Ammon's horn (tissue), 1 donor: ENCODE data around the gene SIRPA.
"Not testable (repeated sequence)": the region's sequence is repeated elsewhere in the genome, so short reads cannot be mapped to it uniquely, and the experiment has no call there.

ENCODE experiments used
- DNase-seq: peaks from one replicate; pipeline ENCODE4 v3.0.0-alpha.2; 2016; ENCODE audit warnings: low spot score

SIRPA gene

DNA sequence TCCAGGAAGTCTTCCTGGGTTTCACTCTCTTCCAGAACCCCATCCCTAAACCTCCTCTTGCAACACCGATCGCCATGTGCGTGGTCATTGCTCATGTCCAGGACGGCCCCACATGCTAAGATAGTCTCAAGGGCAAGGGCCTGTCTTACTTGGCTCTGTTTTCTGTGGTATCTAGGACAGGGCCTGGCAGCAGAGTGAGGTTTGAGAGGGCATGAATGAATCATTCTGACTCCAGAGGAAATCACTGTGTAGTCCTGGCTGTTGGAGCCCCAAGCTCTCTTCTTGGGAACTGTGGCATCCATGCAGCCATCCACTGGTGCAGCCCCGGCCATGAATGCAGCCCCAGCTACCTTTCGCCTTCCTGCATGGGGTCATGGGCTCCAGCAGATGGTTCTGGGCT, 12.4 kb downstream of the SIRPA start:
- DNase-seq = no peak

- no peak for DNase-seq
These were observed 13.0 kb downstream of the SIRPA start for GRCh38 chr20:1908191-1908590.

- DNase-seq = no peak
These were observed 13.9 kb downstream of the SIRPA start for GRCh38 chr20:1909097-1909496.

- DNase-seq = no peak
These were observed 16.3 kb downstream of the SIRPA start for GRCh38 chr20:1911536-1911935.

- DNase-seq = no peak
These were observed 16.8 kb downstream of the SIRPA start for GRCh38 chr20:1912053-1912452.

DNA sequence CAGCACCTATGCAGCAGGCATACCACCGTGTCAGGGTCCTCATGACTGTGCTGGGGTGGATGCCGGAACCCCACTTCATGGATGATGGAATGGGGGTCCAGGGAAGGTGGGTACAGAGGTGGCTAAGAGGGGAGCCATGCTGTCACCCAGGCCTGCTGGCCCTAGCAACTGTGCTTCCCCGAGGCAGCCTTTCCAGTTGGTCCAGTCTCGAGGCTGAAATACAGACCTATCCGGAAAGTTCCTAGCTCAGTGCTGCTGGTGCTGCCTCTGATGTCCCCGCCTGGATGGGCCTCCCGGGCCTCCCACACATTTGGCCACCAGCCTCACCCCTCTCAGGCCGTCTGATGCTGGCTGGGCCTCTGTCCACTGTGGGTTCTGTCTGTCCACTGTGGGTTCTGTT, 17.4 kb downstream of the SIRPA start:
- no peak for DNase-seq

- DNase-seq = not testable (repeated sequence)
These were observed 20.0 kb downstream of the SIRPA start for GRCh38 chr20:1915233-1915632.

DNA sequence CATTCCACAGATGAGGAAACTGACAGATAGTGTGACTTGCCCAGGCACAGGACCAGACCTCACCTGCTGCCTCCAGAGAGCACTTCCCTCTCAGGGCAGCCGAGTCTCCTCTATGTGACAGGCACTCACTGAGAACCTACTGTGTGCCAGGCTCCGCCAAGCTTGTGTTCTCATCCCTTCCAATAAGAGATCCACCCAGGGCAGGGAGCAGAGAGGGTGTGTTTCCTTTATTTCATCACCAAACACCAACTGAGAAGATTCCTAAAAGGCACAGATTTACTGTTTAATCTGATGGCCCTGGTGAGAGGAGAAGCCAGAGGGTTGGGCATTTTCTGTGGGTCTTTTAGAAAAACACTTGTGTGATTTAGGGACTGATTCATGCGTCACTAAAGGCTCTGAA, 20.5 kb downstream of the SIRPA start:
- no peak for DNase-seq

DNA sequence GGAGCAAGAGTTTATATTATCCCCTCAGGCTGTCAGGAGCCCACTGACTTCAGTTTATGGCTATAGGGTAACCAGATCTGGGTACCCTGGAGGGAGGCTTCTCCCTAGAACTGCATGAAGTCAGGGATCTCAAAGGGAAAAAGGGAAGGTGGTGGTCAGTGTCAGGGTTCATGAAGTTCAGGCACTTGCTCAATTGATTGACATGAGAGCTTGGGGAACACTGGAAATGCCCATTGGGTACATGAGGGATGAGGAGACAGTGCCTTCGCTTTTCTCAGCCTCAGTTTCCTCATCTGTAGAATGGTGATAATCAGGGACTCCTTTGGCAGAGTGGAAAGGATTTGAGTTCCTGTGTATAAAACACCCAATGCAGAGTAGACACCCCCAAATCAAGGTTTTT, 22.6 kb downstream of the SIRPA start:
- DNase-seq = no peak

DNA sequence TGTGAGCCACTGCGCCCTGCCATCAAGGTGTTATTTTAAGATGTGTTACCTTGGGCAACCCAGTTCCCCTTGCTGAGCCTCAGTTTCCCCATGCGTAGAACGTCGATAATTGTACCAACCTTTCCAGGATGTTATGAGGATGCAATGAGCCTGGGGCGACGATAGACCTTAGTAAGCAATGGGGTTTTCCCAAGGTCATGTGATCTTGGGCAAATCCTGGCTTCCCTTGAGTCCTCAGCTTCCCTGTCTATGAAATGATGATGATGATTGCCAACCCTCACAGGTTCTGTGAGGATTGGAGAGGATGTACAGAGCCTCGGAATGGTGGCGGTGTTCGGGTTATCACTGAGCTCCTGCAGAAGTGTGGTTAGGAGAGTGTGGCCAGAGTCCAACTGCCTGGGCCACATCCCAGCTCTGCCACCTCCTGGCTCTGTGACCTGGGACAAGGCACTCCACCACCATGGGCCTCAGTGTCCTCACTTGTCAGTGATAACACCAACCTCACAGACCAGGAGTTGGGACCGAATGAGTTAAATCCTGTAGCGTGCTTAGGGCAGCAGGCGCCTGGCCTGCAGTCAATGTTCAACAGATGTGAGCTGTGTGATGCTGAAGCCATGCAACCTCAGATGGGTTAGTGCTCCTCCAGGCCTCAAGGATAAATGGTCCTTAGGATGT, 23.4 kb downstream of the SIRPA start:
- DNase-seq = no peak

DNA sequence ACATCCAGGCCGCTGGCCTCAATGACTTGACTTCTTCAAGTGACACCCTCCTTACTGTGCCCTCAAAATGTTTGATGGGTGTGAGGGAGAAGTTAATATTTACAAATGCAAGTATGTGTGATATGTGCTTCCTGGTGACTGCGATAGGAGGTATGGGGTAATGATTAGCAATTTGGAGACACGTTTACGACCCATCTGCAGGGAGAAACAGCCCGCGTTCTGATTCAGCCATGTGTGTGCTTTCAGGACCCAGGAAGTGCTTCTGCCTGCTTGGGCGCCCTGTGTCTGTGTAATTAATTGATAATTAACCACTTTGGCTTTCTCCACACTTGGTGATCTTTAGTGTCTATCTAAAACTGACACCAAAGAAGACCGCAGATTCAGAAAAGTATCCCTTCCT, 25.0 kb downstream of the SIRPA start:
- no peak for DNase-seq

- DNase-seq = no peak
These were observed 25.6 kb downstream of the SIRPA start for GRCh38 chr20:1920826-1921225.

GRCh38 chr20:1921985-1922384, 26.8 kb downstream of the SIRPA start:
- not testable (repeated sequence) for DNase-seq

GRCh38 chr20:1922786-1923185, 27.6 kb downstream of the SIRPA start:
- DNase-seq = no peak

DNA sequence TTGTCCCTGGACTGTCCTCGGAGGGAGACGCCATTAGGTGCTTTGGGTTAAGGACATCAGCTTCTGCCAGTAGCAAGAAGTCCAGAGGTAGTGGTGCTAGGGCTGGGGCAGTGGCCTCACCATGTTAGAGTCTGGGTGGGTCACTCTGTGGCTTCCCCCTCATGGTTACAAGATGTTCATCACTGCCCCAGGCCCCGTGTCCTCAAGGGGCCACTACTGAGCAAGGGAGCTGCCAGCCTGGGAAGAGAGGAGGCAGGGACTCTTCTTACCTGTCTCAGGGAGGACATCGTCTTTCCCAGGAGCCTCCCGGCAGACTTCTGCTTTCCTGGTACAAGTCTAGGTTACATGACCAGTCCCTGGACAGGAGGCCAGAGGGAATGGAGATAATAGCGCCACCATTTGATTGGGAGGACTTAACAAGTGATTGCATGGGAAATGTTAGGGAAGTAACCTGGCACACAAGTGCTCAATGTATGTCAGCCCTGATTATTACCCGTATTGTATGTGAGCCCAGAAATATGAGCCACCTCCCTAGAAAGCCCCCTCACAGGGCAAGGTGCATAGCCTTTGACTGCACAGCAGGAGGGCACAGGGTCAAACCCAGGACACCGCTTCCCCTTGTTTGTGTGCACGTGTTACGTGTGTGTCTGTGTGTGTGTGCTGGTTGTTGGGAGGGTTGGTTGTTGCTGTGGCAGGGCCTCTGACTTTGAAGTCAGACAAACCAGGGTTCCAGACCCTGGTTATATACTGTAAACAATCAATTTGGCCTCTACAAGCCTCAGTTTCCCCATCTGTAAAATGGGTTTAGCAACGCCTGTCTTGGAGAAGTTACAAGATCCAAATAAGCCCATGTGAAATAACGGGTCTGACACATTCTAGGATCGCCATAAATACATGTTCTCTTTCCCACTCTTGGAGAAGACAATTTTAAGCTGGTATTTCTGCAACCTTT, 30.0 kb downstream of the SIRPA start:
- no peak for DNase-seq

DNA sequence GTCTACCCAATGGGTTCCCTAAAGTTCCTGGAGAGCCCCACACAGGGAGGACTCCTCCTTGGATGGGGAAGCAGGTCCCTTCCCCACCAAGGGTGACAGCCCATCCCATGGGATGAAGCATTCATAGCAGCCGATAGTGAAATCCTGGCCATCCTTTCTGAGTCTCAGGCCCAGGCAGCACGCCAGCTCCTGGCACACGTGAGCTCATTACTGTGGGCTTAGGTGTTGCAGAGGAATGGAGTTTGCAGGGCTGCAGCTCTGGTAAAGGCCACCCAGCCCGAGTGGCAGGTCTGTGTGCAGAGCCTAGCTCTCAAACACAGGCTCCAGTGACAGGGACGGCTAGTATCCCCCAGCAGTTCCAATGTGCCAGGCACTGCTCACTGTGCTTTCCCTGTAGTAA, 31.0 kb downstream of the SIRPA start:
- no peak for DNase-seq

DNA sequence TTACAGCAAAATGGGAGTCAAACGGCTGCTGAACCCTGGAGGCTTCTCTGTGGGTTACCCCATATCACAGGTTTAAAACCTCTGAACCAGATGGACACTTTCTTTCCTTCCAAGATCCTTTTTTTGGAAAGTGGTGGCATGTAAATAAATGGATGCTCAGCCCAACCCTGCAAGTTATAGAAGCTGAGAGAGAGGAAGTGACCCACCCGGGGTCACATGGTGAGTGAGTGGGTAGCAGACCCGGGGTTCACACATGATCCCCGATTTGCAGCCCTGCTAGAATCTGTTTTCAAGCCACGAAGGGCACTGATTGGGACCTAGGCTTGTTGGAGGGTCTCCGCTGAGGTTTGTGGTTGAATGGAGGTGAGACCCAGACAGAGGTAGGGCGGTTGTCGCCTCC, 32.0 kb downstream of the SIRPA start:
- DNase-seq = no peak

- DNase-seq = no peak
These were observed 32.9 kb downstream of the SIRPA start for GRCh38 chr20:1928154-1928553.

GRCh38 chr20:1928782-1929181, 33.6 kb downstream of the SIRPA start:
- DNase-seq = no peak

DNA sequence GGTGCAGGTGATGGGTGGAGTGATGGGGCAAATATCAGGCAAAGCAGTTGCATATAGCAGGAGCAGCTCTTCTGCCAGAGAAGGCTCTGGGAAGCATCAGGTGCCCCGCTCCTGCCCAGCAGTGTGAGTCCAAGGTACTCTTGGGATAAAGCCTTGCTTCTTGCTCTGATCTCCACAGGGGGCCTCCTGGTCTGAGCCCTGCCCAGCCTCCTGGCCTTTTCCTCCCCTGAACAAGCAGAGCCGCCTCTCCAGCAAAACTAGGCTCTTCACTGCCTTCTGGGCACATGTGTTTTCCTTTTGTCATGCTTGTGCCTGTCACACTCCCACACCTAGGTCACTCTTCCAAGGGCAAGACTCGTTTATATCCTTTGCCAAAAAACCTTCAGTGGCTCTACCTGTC, 34.3 kb downstream of the SIRPA start:
- no peak for DNase-seq

- DNase-seq = no peak
These were observed 35.0 kb downstream of the SIRPA start for GRCh38 chr20:1930165-1930564.

- no peak for DNase-seq
These were observed 36.6 kb downstream of the SIRPA start for GRCh38 chr20:1931830-1932229.

GRCh38 chr20:1932971-1933370, 37.8 kb downstream of the SIRPA start:
- no peak for DNase-seq
